GM12878 (cell line): ENCODE measurements around the gene INPP4B. TPM values are rescaled to one million over a fixed set of nuclear protein-coding genes. Genes with fewer than 3 reads are reported as not detected.

Source experiments
- ATAC-seq: fragments of 200-7000 bp; cut with Tn5 transposase; 3 replicates; pipeline ENCODE4 v1.9.1; 2020; ENCODE audit warnings: mild to moderate bottlenecking, moderate library complexity
- BruUV-seq: library from RNA; stranded (reverse); fragments of 400-500 nt; replicated peaks from 2 replicates; lab custom pipeline; 2021; lab: Mats Ljungman, UMichigan
- CTCF ChIA-PET: fragments of 300-600 bp; sonication (Branson Sonifier 250); formaldehyde crosslinking; extraction: SDS; loops from one replicate; lab custom pipeline; 2021; ENCODE audit warnings: inconsistent platforms; lab: Yijun Ruan, JAX
- POLR2A ChIA-PET: fragments of 350-600 bp; formaldehyde crosslinking; extraction: SDS; loops from one replicate; lab custom pipeline; 2021; ENCODE audit warnings: inconsistent platforms; lab: Charles Lee
- RAD21 ChIA-PET: fragments of 300-600 bp; sonication (Branson Sonifier 250); formaldehyde crosslinking; loops from one replicate; lab custom pipeline; 2023; ENCODE audit warnings: antibody characterized with exemption; ENCODE audit not compliant: unreplicated experiment; lab: Charles Lee
- SMC1A ChIA-PET: fragments of 300-600 bp; sonication (Branson Sonifier 250); formaldehyde crosslinking; loops from one replicate; lab custom pipeline; 2023; ENCODE audit not compliant: unreplicated experiment, uncharacterized antibody; lab: Charles Lee
- DNase-seq: peaks from one replicate; pipeline ENCODE4 v3.0.0-alpha.2; 2011; ENCODE audit warnings: low read depth, low spot score
- FAIRE-seq: peaks from 3 replicates; lab custom pipeline; 2011; peaks lifted over from hg19 to GRCh38; lab: Jason Lieb, UNC
- H2AFZ ChIP-seq: 2 replicates; pipeline ENCODE4 v1.6.0; 2011; ENCODE audit warnings: low read depth, low read length, control low read depth; ENCODE audit not compliant: control insufficient read depth
- H3K27ac ChIP-seq: 2 replicates; pipeline ENCODE4 v1.5.1; 2011; ENCODE audit warnings: control low read depth; ENCODE audit not compliant: control insufficient read depth, insufficient read depth
- H3K27me3 ChIP-seq, 2 experiments: replicated peaks in 1 of 2; 2 replicates each; pipeline versions ENCODE4 v1.6.0 to v1.6.1; 2011; ENCODE audit warnings: low read length in 1 of 2; ENCODE audit not compliant: control insufficient read depth in 2 of 2, insufficient read depth in 2 of 2
- H3K36me3 ChIP-seq, 2 experiments: 2 replicates each; pipeline ENCODE4 v1.5.1; 2011; ENCODE audit warnings: low read length in 1 of 2; ENCODE audit not compliant: control insufficient read depth in 2 of 2, insufficient read depth in 2 of 2
- H3K4me1 ChIP-seq: 2 replicates; pipeline ENCODE4 v1.6.1; 2011; ENCODE audit warnings: mild to moderate bottlenecking, low read length, moderate library complexity, mixed read lengths; ENCODE audit not compliant: control insufficient read depth, insufficient read depth
- H3K4me2 ChIP-seq: 2 replicates; pipeline ENCODE4 v1.6.0; 2011; ENCODE audit warnings: control low read depth; ENCODE audit not compliant: control insufficient read depth, insufficient read depth
- H3K4me3 ChIP-seq: fragments of 200-600 bp; sonication (generic); 2 replicates; pipeline ENCODE4 v1.5.1; 2016
- H3K79me2 ChIP-seq: 2 replicates; pipeline ENCODE4 v1.6.0; 2011; ENCODE audit warnings: low read length; ENCODE audit not compliant: control insufficient read depth, insufficient read depth
- H3K9ac ChIP-seq: 2 replicates; pipeline ENCODE4 v1.8.0; 2011; ENCODE audit warnings: low read length, control low read depth, mixed read lengths; ENCODE audit not compliant: control insufficient read depth, insufficient read depth
- H3K9me3 ChIP-seq: replicated peaks from 3 replicates; pipeline ENCODE4 v1.5.1; 2011; ENCODE audit warnings: mild to moderate bottlenecking, low read length; ENCODE audit not compliant: control insufficient read depth, insufficient read depth
- H4K20me1 ChIP-seq: 2 replicates; pipeline ENCODE4 v1.6.0; 2011; ENCODE audit not compliant: control insufficient read depth, insufficient read depth
- CBX5 ChIP-seq: sonication (generic); IDR thresholded peaks from 2 replicates; pipeline ENCODE4 v1.6.1; 2016; ENCODE audit warnings: low read depth, moderate library complexity, mild to moderate bottlenecking, inconsistent platforms
- CHD2 ChIP-seq: IDR thresholded peaks from 2 replicates; pipeline ENCODE4 v1.6.1; 2011; ENCODE audit warnings: low read depth, low read length, improper control_type of control experiment, borderline replicate concordance
- IKZF1 ChIP-seq: fragments of 450-650 bp; conservative IDR thresholded peaks from 2 replicates; pipeline ENCODE4 v1.6.1; 2017; ENCODE audit warnings: antibody characterized with exemption, mild to moderate bottlenecking
- MEF2A ChIP-seq: IDR thresholded peaks from 2 replicates; pipeline ENCODE4 v1.6.1; 2011; ENCODE audit warnings: low read depth, mild to moderate bottlenecking, low read length, moderate library complexity; ENCODE audit not compliant: insufficient read depth
- NFIC ChIP-seq: IDR thresholded peaks from 2 replicates; pipeline ENCODE4 v1.6.1; 2012; ENCODE audit warnings: low read depth, mild to moderate bottlenecking, inconsistent platforms, low read length, moderate library complexity
- NFXL1 ChIP-seq: fragments of 450-650 bp; IDR thresholded peaks from 2 replicates; pipeline ENCODE4 v1.6.1; 2017; ENCODE audit warnings: antibody characterized with exemption, mild to moderate bottlenecking, borderline replicate concordance
- NFYA ChIP-seq: IDR thresholded peaks from 2 replicates; pipeline ENCODE4 v1.6.1; 2011; ENCODE audit warnings: low read depth, mild to moderate bottlenecking, low read length, improper control_type of control experiment, borderline replicate concordance
- NR2C1 ChIP-seq: fragments of 450-650 bp; IDR thresholded peaks from 2 replicates; pipeline ENCODE4 v1.6.1; 2017; ENCODE audit warnings: antibody characterized with exemption, mild to moderate bottlenecking, moderate library complexity
- NR2F1 ChIP-seq: fragments of 450-650 bp; conservative IDR thresholded peaks from 2 replicates; pipeline ENCODE4 v1.6.1; 2017; ENCODE audit warnings: mild to moderate bottlenecking
- POLR2A ChIP-seq: IDR thresholded peaks from 2 replicates; pipeline ENCODE4 v1.6.1; 2011; ENCODE audit warnings: low read depth, mild to moderate bottlenecking, low read length
- POU2F2 ChIP-seq: IDR thresholded peaks from 3 replicates; pipeline ENCODE4 v1.6.1; 2011; ENCODE audit warnings: low read depth, mild to moderate bottlenecking, low read length, borderline replicate concordance
- RELA ChIP-seq: fragments of 450-650 bp; IDR thresholded peaks from 2 replicates; pipeline ENCODE4 v1.8.0; 2014; ENCODE audit warnings: borderline replicate concordance; ENCODE audit not compliant: partially characterized antibody
- SMAD5 ChIP-seq: IDR thresholded peaks from 2 replicates; pipeline ENCODE4 v1.6.1; 2016; ENCODE audit warnings: antibody characterized with exemption, low read depth
- SP1 ChIP-seq: IDR thresholded peaks from one replicate; pipeline ENCODE4 v1.6.1; 2011; ENCODE audit warnings: low read depth, low read length
- SUZ12 ChIP-seq: fragments of 200-600 bp; sonication (generic); IDR thresholded peaks from one replicate; pipeline ENCODE4 v1.6.1; 2018; ENCODE audit warnings: antibody characterized with exemption, mild to moderate bottlenecking; ENCODE audit not compliant: unreplicated experiment
- TCF7 ChIP-seq: IDR thresholded peaks from 2 replicates; pipeline ENCODE4 v1.6.1; 2014; ENCODE audit warnings: antibody characterized with exemption, borderline replicate concordance
- YBX1 ChIP-seq: fragments of 450-650 bp; IDR thresholded peaks from 2 replicates; pipeline ENCODE4 v1.6.1; 2016; ENCODE audit warnings: antibody characterized with exemption
- ZNF384 ChIP-seq: IDR thresholded peaks from 2 replicates; pipeline ENCODE4 v1.6.1; 2012; ENCODE audit warnings: low read depth, mild to moderate bottlenecking, low read length, improper control_type of control experiment, borderline replicate concordance
- WGBS: methylation state at CpG from one replicate; pipeline ENCODE4 v1.1.6; 2016; ENCODE audit warnings: low lambda C conversion rate; ENCODE audit not compliant: insufficient replicate concordance, insufficient coverage; ENCODE audit errors: missing lambda C conversion rate; 5-methylcytosine and 5-hydroxymethylcytosine counted together
- in situ Hi-C: fragments of 300-500 bp; cut with MboI; formaldehyde crosslinking; loops from 9 replicates; pipeline ENCODE4 v1.14.3; 2018; ENCODE audit warnings: mixed read lengths
- intact Hi-C: fragments of 100-400 bp; cut with micrococcal nuclease; formaldehyde crosslinking; loops from one replicate; pipeline ENCODE4 v1.14.2; 2022; ENCODE audit not compliant: unreplicated experiment
- polyA plus RNA-seq, 11 experiments: library from polyadenylated mRNA; depleted of rRNA in 4 of 11; unstranded in 6 of 11; stranded (reverse) in 5 of 11; fragments of >200 nt; fragmentation: Nextera tagmentation in 4 of 11; fragmentation: Illumina TruSeq in 1 of 11; extraction: Ambion mirVana in 4 of 11; extraction: Trizol in 1 of 11; gene quantifications; 1 replicate in 1 of 11; 2 replicates in 10 of 11; pipeline versions ENCODE4 v1.2.1 to v1.2.3, GENCODE V29; 2011 to 2016; ENCODE audit warnings: inconsistent platforms in 2 of 11, missing spikeins in 2 of 11, low read depth in 1 of 11
- total RNA-seq, 4 experiments: library from RNA; depleted of rRNA in 3 of 4; stranded (reverse); fragments of >200 nt in 3 of 4; fragmentation: Illumina TruSeq in 1 of 4; extraction: Trizol in 1 of 4; gene quantifications; 2 replicates each; pipeline versions ENCODE4 v1.2.1 to v1.2.3, GENCODE V29; 2013 to 2021
- TF ChIP-seq, protein P1 (sequence below): IDR thresholded peaks from 2 replicates; pipeline ENCODE4 v1.6.1; 2011; ENCODE audit warnings: borderline replicate concordance, low read depth, mild to moderate bottlenecking, moderate library complexity, low read length; ENCODE audit not compliant: insufficient read depth, poor library complexity, severe bottlenecking
- TF ChIP-seq, protein P2 (sequence below): IDR thresholded peaks from 2 replicates; pipeline ENCODE4 v1.6.1; 2011; ENCODE audit warnings: low read depth, mild to moderate bottlenecking, low read length, moderate library complexity, borderline replicate concordance; ENCODE audit errors: extremely low read depth

INPP4B gene
- total and polyA plus RNA-seq, 10 of the 15 experiments (the other 5 are each of a cell fraction or from before 2014, with no cell fraction given) = 0.53 to 11.2 (median 0.95) TPM

DNA sequence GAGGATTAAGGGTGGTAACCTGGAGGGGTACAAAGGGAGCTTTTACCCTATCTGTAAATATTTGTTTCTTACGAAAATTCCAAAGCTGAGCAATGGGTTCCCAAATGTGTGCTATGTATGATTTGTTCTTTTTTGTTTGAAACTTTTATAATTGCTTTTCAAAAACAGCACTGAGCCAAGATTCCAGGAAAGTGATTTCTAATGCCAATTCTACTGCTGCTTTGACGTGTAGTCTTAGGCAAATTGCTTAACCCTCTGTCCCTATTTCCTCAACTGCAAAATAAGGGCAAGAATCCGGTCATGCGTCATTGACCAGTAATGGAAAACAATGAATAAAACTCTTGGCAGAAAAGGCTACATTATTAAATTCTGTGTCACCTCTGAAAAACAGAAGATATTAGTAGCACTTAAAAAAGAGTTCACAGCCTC is 755.0 kb downstream of the INPP4B start:
- H3K27me3 ChIP-seq = no peaks in the 10 kb centered on the region
- ChIA-PET CTCF (no interaction called here), RAD21 (no interaction called here), SMC1A (no interaction called here), POLR2A (no interaction called here)
- no TSS peak for BruUV-seq
- no peak overlapping the region for H3K27ac ChIP-seq
- DNase-seq = no peak
- no peaks in the 10 kb centered on the region for H3K4me1 ChIP-seq
- no peak overlapping the region for H3K4me2 ChIP-seq
- in situ Hi-C loops = no loop called here
- intact Hi-C loops = no loop called here
- H3K79me2 ChIP-seq = no peaks in the 10 kb centered on the region
- no peaks in the 10 kb centered on the region for H3K9me3 ChIP-seq
- no peak overlapping the region for H3K4me3 ChIP-seq
- FAIRE-seq = no peak
- H3K36me3 ChIP-seq = no peaks in the 10 kb centered on the region
- H3K9ac ChIP-seq = no peak overlapping the region
- no peak for ATAC-seq
- TF ChIP-seq YBX1 = no peak
- TF ChIP-seq NFIC = no peak
- no peak for TF ChIP-seq CBX5
- TF ChIP-seq NR2F1 = no peak
- TF ChIP-seq, protein P1, sequence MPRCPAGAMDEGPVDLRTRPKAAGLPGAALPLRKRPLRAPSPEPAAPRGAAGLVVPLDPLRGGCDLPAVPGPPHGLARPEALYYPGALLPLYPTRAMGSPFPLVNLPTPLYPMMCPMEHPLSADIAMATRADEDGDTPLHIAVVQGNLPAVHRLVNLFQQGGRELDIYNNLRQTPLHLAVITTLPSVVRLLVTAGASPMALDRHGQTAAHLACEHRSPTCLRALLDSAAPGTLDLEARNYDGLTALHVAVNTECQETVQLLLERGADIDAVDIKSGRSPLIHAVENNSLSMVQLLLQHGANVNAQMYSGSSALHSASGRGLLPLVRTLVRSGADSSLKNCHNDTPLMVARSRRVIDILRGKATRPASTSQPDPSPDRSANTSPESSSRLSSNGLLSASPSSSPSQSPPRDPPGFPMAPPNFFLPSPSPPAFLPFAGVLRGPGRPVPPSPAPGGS = no peak
- TF ChIP-seq POLR2A = no peak
- TF ChIP-seq ZNF384 = no peak
- no peaks in the 10 kb centered on the region for H4K20me1 ChIP-seq
- no peak overlapping the region for H2AFZ ChIP-seq
- WGBS = 50% methylated on average over 4 of the region's 4 CpGs

DNA sequence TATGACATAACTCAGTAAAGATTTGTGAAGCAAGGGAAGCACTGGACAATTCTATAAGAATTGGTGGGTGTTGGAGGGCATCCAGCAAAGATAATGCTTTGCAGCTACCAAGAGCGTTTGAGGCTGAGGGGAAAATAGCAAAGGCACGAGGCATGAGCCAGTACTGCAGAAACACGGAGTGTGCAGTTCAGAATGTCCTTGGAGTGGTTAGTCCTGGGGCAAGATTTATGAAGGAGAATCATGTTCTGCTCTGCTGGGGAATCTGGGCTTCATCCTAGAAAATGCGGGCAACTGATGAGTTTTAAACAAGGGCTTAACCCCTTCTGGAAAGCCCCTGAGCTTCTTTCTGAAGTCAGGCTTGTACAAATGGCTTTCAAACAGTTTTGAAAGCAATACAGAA is 757.2 kb downstream of the INPP4B start:
- H3K4me3 ChIP-seq = no peak overlapping the region
- H3K9me3 ChIP-seq = no peaks in the 10 kb centered on the region
- H3K36me3 ChIP-seq = no peaks in the 10 kb centered on the region
- no peak overlapping the region for H3K4me2 ChIP-seq
- ATAC-seq = peak; percentile 22; the same call in 1 of the 3 replicates
- POLR2A ChIA-PET = no interaction called here
- in situ Hi-C loops (no loop called here), intact Hi-C loops (no loop called here)
- no peaks in the 10 kb centered on the region for H3K79me2 ChIP-seq
- BruUV-seq = no TSS peak
- H3K4me1 ChIP-seq = no peaks in the 10 kb centered on the region
- no peaks in the 10 kb centered on the region for H3K27me3 ChIP-seq
- no peak overlapping the region for H2AFZ ChIP-seq
- no peak for DNase-seq
- 9% methylated on average over 4 of the region's 4 CpGs for WGBS
- H4K20me1 ChIP-seq = no peaks in the 10 kb centered on the region
- H3K27ac ChIP-seq = no peak overlapping the region
- SMC1A ChIA-PET = interaction anchor here (1.2 kb wide), 1 partner anchor 134 kb away, joined by 3 read pairs; no protein-coding TSS in a partner anchor
- RAD21 ChIA-PET = no interaction called here
- FAIRE-seq = no peak
- no peak overlapping the region for H3K9ac ChIP-seq
- CTCF ChIA-PET = no interaction called here
- TF ChIP-seq CHD2 (no peak), SP1 (no peak), MEF2A (no peak), IKZF1 (no peak), POU2F2 (no peak), SUZ12 (no peak), RELA (no peak), NR2C1 (no peak), SMAD5 (no peak), NFYA (no peak), TCF7 (no peak), NFXL1 (no peak)
- TF ChIP-seq, protein P2, sequence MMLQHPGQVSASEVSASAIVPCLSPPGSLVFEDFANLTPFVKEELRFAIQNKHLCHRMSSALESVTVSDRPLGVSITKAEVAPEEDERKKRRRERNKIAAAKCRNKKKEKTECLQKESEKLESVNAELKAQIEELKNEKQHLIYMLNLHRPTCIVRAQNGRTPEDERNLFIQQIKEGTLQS = no peak
